ENCODE data around the gene LMOD2.
A peak's percentile ranks its signal among the peaks of the same experiment; 100 is the strongest.

Gene LMOD2

DNA sequence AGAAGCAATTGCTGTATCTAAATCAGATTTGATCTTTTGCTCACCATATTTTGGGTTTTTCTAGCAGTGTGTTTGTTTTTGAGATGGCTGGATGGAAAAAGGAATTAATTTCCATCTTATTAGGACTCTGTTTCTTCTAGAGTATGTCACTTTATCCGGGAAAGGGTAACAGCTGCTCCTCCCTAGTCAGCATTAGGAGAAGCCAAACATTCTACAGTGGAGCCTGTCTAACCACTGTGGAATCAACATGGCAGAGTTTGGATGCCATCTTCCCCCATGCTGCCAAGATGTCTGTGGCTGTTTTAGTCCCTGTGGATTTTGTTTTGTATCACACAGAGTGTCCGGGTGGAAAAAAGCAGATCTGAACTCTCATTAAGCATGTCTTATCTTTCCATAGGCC is 16.0 kb upstream of the LMOD2 start:
- no peak for DNase-seq (ENCODE audit: low read depth, low spot score)

DNA sequence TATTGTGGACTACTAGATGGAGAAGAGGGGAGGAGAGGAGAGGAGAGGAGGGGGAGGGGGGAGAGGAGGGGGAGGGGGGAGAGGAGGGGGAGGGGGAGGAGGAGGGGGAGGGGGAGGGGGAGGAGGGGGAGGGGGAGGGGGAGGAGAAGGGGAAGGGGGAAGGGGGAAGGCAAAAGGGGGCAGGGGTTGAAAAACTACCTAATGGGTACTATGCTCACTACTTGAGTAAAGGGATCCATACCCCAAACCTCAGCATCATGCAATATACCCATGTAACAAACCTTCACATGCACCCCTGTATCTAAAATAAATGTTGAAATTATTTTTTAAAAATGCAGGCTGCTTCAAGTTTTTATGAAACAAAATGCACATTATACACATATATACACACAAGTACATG is 15.1 kb upstream of the LMOD2 start:
- DNase-seq (ENCODE audit: low read depth, low spot score) = no peak

DNA sequence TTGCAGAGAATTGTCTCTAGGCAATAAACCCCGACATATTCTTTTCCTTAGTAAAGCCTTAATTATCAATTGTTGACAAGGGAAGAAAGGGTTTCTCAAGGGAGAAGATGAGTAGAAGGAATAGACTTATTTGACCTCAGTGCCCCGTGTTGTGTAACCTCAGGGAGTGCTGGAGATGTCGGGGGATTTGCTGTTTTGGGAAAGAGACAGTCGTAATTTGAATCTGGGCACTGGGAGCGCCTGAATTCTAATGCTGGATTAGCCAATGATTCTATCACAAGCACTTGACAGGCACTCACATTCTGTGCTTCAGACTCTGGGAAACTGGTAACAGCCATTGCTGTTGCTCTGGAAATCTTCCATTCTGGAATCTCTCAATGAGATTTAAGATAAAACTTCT is 13.8 kb upstream of the LMOD2 start:
- DNase-seq (ENCODE audit: low read depth, low spot score) = no peak

DNA sequence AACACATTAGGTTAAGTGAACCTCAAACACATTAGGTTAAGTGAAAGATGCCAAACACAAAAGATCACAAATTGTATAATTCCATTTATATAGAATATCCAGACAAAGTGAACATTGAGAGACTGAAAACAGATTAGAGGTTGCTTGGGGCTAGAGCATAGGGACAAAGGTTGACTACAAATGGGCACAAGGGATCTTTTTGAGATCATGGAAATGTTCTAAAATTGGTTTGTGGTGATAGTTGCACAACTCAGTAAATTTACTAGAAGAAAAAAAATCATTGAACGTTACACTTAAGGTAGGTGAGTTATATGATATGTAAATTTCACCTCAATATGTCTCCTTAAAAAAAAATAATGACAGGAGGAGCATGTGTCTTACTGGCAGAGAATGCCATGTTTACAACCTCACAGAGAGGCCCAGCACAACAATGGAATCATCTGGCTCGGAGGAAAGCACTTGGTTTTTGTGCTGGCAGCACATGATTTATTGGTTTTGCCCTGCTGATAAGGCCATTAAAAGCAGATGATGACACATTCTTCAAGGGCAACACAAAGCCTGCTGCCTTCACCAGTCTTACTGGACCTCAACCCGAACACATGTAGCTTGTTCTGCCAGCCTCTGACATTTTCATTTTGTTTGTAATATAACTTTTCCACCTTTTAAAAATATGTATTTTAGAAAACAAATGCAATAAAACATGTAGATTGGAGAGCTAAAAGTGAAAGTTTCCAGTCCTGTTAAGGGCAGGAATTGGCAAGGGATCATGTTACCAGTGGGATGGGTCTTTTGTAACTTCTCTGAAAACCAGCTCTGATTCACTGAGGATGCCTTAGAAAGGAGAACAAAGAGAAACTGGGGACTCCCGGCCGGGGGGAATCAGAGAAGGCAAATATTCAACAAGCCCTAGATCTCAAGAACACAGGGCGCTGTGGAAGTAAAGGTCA is 11.9 kb upstream of the LMOD2 start:
- peak; percentile 36 for DNase-seq (ENCODE audit: low read depth, low spot score)

DNA sequence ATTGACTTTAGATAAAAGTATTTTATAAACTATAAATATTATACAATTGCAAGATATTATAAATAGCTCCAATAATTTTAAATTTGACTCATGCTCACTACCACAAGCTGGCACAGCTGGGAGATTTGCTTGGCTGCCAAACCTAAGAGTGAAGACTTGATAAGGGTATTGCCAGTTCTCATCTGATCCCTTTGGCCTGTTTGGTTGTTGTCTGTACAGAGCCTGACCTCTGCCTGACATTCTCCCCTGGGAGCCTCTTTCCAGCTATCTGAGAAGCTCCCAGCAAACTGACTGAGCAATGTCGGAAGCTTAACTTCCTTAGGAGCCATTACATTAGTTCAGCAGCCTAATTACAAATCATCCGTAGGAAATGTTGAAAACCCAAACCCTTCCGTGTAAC is 10.2 kb upstream of the LMOD2 start:
- DNase-seq (ENCODE audit: low read depth, low spot score) = no peak

DNA sequence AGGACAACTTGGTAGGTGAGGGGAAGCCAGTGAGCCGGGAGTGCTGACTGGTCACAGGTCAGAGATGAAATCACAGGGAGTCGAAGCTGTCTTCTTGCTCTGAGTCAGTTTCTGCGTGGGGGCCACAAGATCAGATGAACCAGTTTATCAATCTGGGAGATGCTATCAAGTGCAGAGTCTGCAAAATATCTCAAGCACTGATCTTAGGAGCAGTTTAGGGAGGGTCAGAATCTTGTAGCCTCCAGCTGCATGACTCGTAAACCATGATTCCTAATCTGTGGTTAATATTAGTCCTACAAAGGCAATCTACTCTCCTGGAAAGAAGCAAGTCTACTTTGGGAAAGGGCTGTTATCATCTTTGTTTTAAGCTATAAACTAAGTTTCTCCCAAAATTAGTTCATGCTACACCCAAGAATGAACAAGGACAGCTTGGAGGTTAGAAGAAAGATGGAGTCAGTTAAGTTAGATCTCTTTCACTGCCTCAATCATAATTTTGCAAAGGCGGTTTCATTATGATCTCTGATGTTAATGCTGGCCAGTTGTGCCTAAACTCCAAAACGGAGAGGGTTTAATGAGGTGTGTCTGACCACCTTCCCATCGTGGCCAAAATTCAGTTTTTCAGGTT is 8.4 kb upstream of the LMOD2 start:
- no peak for DNase-seq (ENCODE audit: low read depth, low spot score)

DNA sequence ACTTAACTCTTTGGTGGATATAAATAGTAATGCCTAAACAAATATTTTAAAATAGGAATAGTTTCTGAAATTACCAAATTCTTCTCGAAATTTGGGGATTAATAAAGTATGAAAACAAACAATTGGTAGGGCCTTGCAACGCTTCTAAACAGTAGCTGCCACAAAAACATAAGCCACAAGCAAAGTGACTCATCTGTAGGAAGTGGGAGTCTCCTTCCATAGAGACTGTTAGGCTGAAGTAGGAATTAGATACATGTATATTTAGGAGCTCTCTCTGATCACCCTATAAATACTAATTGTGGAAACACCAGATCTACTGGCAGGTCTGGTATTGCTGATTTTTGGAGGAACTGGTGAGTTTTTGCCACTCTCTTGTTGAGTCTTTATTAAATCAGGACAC is 5.7 kb upstream of the LMOD2 start:
- no peak for DNase-seq (ENCODE audit: low read depth, low spot score)

DNA sequence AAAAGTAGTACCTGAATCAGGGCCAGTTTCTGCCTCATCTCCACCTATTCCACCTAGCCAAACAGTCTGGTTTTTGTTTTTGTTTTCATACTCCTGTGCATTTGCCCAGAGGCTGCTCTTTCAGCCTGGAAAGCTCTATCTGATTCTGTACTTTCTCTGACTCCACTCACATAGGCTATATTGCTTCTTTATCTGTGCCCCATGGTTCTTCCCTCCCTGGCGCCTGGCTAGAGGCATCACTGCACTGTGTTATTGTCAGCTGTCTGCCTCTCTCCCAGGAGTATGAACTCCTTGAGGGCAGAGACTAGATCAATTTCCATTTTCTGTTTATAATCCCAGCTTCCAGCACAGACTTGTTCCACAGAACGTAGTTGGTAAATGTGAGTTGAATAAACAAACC is 5.1 kb upstream of the LMOD2 start:
- no peak for DNase-seq (ENCODE audit: low read depth, low spot score)

DNA sequence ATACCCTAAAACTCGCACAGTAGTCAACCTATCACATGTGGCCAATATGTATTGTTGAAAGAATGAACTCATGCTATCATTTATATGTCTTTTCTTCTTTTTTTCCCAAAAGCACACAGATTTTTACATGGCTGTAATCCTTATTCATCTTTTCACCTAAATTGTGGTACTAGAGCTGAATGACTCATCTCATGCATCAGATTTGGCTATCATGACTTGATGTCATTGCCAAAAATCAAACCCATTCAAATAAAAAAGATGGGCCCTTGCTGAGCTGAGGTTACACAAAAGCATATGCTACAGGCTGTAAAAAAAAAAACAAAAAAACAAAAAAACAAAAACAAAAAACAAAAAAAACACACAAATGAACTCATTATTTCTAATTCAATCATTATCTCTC is 3.3 kb upstream of the LMOD2 start:
- DNase-seq (ENCODE audit: low read depth, low spot score) = no peak

DNA sequence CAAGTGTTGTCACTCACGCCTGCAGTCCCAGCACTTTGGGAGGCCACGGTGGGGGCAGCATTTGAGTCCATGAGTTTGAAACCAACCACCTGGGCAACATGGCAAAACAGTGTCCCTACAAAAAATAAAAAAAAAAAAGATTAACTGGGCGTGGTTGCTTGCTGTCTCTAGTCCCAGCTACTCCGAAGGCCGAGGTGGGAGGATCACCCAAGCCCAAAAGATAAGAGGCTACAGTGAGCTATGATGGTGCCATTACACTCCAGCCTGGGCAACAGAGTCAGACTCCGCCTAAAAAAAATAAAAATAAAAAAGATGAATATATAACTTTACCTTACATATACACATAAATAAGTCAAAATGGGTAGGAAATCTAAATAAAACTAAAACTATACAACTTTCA is 2.5 kb upstream of the LMOD2 start:
- DNase-seq (ENCODE audit: low read depth, low spot score) = no peak

DNA sequence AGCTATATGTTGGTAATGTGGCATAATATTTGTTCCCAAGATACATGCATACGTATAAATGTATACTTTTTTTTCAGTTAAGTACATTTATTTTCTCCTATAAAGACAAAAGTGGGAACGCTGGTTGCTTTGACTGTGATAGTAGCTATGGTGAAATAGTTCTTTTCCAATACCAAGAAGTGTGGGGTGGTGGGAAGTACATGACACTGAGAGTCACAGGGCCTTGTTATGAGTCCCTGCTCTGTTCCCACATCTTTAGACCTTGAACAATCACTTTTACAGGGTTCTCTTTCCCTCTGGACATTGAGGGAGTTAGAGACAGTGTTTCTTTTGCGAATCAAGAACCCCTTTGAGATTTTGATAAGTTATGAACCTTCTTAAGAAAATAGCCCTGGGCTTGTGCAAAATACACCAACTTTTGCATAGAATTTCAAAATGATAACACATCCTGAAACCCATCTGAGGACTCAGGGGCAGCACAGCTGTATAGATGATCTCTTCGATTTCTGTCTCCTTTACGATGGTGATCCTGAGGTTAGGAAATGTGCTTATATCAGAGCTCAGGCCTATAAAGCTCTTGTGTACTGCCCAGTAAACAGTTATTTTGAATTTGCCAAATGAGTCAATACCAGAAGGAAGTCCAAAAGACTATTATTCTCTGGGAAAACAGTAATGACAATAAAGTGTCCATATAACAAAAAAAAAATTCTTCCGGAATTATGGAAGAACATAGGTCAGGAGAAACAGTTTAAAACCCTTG is 1.1 kb downstream of the LMOD2 start:
- no peak for DNase-seq (ENCODE audit: low read depth, low spot score)

DNA sequence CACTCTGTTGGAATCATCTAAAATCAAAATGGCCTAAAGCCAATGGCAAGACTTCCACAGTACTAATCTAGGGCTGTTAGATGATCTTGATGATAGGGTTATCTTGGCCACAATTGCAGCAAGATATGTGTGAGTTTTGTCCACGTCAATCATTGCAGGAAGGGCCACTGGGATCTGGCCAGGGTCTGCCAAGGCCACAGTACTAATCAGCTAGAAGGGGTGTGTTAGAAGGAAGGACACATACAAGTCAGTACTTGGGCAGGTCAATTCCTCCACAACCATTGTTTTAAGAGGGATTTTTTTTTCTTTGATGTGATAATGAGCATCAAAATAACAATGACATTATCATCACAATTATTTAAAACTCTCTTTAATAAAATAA is 1.6 kb downstream of the LMOD2 start:
- DNase-seq (ENCODE audit: low read depth, low spot score) = no peak

DNA sequence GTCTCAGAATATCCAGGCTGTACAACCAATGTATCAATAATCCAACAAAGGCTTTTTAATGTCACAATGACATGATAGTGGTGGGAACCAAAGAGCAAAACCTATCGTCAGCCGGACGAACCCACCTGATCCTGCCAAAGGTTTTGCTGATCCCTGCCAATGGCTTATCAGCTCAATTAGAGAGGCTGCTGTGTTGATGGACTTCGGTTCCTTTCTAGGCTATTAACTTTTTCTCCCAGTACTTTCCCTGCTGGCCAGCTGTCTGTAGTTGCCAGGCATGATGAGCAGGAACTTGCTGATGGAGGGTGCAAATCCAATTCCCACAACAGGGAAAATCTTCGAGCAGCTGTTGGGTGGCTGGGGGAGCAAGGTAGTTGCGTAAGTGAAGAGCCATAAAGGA is 2.4 kb downstream of the LMOD2 start:
- DNase-seq (ENCODE audit: low read depth, low spot score) = no peak

DNA sequence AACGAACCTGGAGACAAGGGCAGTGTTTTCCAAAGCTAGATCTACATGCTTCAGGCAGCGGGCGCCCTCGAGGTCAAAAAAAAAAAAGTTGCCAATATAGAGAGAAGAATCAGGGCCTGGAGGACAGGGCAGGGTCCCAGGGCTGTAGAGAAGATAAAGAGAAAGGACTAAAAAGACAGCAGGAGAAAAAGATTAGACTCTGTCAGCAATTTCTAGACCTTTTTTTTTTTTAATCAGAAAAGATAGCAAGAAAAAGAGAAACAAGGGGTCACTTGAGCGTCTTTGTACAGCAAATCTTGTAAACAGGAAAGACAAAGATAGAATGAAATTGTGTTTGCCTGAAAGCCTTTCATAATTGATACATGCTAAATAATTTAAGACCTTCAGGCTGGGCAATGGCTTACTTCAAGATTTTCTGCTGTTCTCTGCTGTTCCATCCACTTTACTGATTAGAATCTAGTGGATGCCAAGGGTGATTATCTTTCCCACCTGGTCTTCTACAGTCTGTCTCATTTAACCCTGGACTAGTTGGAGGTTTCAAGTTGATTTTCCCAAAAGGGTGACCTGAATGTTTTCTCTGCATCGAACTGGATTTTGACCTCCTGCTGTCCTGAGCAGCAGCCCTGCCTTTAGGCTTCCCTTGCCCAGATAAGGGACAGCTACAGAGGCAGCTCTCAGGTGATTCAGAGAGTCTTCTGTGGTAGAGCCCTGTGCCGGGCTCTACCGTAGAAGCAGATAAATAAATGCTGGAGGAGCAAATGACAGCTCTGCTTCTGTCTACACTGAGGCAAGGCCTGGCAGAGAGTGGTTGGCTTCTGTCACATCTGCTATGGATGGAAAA is 5.1 kb downstream of the LMOD2 start:
- no peak for DNase-seq (ENCODE audit: low read depth, low spot score)

DNA sequence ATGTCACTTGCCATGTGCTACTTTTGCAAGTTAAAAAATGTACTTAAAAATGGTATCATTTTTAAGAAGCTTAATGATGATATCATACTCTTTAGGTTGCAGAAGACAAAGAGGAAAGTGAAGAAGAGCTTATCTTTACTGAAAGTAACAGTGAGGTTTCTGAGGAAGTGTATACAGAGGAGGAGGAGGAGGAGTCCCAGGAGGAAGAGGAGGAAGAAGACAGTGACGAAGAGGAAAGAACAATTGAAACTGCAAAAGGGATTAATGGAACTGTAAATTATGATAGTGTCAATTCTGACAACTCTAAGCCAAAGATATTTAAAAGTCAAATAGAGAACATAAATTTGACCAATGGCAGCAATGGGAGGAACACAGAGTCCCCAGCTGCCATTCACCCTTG is 6.1 kb downstream of the LMOD2 start:
- DNase-seq (ENCODE audit: low read depth, low spot score) = no peak

DNA sequence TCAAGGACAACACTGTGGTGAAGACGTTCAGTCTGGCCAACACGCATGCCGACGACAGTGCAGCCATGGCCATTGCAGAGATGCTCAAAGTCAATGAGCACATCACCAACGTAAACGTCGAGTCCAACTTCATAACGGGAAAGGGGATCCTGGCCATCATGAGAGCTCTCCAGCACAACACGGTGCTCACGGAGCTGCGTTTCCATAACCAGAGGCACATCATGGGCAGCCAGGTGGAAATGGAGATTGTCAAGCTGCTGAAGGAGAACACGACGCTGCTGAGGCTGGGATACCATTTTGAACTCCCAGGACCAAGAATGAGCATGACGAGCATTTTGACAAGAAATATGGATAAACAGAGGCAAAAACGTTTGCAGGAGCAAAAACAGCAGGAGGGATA is 6.6 kb downstream of the LMOD2 start:
- DNase-seq (ENCODE audit: low read depth, low spot score) = no peak

DNA sequence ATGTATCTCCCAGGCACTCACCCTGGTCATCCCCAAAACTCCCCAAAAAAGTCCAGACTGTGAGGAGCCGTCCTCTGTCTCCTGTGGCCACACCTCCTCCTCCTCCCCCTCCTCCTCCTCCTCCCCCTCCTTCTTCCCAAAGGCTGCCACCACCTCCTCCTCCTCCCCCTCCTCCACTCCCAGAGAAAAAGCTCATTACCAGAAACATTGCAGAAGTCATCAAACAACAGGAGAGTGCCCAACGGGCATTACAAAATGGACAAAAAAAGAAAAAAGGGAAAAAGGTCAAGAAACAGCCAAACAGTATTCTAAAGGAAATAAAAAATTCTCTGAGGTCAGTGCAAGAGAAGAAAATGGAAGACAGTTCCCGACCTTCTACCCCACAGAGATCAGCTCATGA is 7.1 kb downstream of the LMOD2 start:
- DNase-seq (ENCODE audit: low read depth, low spot score) = no peak

DNA sequence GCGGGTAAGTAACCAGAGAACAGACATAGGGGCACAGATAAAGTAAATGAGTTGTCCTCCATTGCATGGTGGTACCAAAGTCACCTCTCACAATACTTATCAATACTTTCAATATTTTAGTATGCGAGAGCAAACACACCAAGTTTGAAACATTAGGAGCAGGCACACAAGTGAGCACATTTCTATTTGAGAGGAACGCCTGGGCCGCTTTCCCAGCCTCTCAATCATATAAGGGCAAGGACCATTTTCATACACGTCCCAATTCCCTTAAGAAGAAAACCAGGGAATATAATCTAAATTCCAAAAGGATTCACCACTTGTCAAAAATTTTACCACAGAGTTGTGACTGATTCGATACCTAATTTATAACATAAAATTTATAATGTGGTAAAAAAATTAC is 7.5 kb downstream of the LMOD2 start:
- DNase-seq (ENCODE audit: low read depth, low spot score) = no peak

DNA sequence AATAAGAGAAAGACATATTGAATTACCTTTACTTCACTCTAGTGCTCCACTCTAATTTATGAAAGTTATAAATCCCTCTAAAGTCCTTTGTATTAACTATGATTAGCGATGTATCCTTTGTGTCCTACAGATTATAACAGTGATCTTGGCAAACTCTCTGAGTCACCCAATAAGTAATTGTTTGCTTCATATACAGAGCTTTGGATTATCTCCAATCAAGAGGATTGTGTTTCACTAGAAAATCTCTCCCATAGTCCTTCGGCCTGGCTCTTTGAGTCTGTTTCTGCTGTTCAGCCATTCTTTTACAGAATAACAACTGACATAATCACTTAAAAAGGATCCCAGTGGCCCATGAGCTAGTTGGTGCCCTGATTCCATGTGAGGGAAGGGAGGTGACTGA is 9.5 kb downstream of the LMOD2 start:
- DNase-seq (ENCODE audit: low read depth, low spot score) = no peak

DNA sequence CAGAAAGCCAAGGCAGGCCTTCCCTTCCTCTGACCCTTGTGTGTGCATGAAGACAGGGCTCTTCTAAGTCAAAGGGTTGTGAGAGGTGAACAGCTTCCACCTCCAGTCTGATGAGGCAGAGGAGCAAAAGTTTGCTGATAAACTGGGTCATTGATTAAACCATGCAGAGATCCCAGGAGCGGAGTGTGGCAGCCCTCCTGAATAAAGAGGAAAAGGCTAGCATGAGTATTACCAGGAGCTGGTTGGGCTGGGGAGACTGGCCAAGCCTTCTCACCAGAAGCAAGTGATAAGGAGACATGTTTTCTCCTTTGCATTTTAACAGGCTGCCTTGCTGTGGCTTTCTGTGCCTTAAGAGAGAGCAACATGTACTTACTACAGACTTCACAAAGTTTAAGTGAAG is 10.2 kb downstream of the LMOD2 start:
- no peak for DNase-seq (ENCODE audit: low read depth, low spot score)

DNA sequence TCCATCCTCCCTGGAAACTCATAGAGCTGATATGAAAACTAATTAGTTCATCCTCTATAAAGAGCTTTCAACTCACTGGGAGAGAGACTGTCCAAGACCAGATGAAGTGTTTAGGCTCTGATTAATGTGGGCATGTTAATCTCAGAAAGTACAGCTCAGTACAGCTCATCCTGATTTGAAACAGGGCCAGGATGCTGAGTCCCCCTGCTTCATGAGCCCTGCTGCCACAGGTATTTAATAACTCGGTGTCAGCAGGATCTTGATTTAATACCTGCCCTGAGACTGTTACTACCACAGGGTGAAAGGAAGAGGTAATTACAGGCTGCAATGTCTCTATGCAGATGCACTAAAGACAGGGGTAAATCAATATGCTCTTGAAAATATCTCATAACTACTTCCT is 10.8 kb downstream of the LMOD2 start:
- DNase-seq (ENCODE audit: low read depth, low spot score) = no peak

DNA sequence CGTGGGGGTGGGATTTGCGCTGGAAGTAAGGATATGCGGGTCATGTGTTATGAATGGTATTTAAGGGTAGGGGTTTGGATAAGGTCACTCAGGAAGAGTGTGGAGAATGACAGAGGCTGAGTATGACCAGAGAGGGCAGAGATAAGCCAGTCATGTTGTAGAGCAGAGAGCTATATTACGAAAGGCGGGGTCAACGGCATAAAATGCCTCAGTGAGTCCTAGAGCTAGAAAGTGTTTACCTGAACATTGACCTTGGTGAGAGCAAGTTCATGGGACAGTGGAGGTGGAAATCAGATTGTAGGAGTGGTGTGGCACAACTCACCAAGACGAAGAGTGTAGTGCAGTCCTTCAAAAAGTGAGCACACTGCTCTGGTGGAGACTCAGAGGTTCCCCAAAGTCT is 13.8 kb downstream of the LMOD2 start:
- no peak for DNase-seq (ENCODE audit: low read depth, low spot score)

Measured in smooth muscle cell of the brain vasculature (primary cell).